HepG2 (cell line): Measurements from ENCODE around the gene KIF26B. TPM values are rescaled to one million over a fixed set of nuclear protein-coding genes. Genes with fewer than 3 reads are reported as not detected.
"Not testable (repeated sequence)": the region's sequence is repeated elsewhere in the genome, so short reads cannot be mapped to it uniquely, and the experiment has no call there.

ENCODE experiments used
- ATAC-seq: fragments of 200-7000 bp; cut with Tn5 transposase; 3 replicates; pipeline ENCODE4 v1.9.1; 2020; ENCODE audit warnings: mild to moderate bottlenecking, moderate library complexity
- BruUV-seq: library from RNA; stranded (reverse); fragments of 400-500 nt; replicated peaks from 2 replicates; lab custom pipeline; 2021; lab: Mats Ljungman, UMichigan
- CTCF ChIA-PET: fragments of 300-600 bp; formaldehyde crosslinking; extraction: SDS; loops from one replicate; lab custom pipeline; 2021; ENCODE audit warnings: low total read pairs, inconsistent platforms, low intra/inter-chr PET ratio; lab: Yijun Ruan, JAX
- POLR2A ChIA-PET: fragments of 350-600 bp; sonication (Branson Sonifier 250); formaldehyde crosslinking; loops from one replicate; lab custom pipeline; 2020; ENCODE audit warnings: antibody characterized with exemption, inconsistent platforms; lab: Yijun Ruan, JAX
- DNase-seq: peaks from one replicate; pipeline ENCODE4 v3.0.0-alpha.2; 2015; ENCODE audit warnings: low spot score
- FAIRE-seq: peaks from 3 replicates; lab custom pipeline; 2011; peaks lifted over from hg19 to GRCh38; lab: Jason Lieb, UNC
- H2AFZ ChIP-seq: one replicate; pipeline ENCODE4 v1.6.1; 2011; ENCODE audit warnings: low read length, inconsistent platforms
- H3K27ac ChIP-seq: fragments of 300-600 bp; 3 replicates; pipeline ENCODE4 v1.8.0; 2011; ENCODE audit warnings: mixed run types, mild to moderate bottlenecking, mixed read lengths, low read length, inconsistent platforms; ENCODE audit not compliant: insufficient read depth; ENCODE audit errors: extremely low read length
- H3K27me3 ChIP-seq, 2 experiments: fragments of 200-600 bp in 1 of 2; 2 replicates in 1 of 2; 3 replicates in 1 of 2; pipeline versions ENCODE4 v1.6.0 to v1.8.0; 2011; ENCODE audit warnings: low read length in 2 of 2, mild to moderate bottlenecking in 2 of 2, moderate library complexity in 2 of 2, inconsistent platforms in 1 of 2; ENCODE audit not compliant: insufficient read depth in 2 of 2, control insufficient read depth in 1 of 2
- H3K36me3 ChIP-seq, 2 experiments: fragments of 200-600 bp in 1 of 2; replicated peaks in 1 of 2; 2 replicates in 1 of 2; 3 replicates in 1 of 2; pipeline versions ENCODE4 v1.5.1 to v1.8.0; 2011; ENCODE audit warnings: low read length in 2 of 2, inconsistent platforms in 1 of 2; ENCODE audit not compliant: insufficient read depth in 2 of 2, control insufficient read depth in 1 of 2
- H3K4me1 ChIP-seq: 2 replicates; pipeline ENCODE4 v1.5.1; 2012; ENCODE audit warnings: low read length, inconsistent platforms; ENCODE audit not compliant: insufficient read depth
- H3K4me2 ChIP-seq: 2 replicates; pipeline ENCODE4 v1.6.0; 2011; ENCODE audit warnings: low read depth, low read length, inconsistent platforms
- H3K4me3 ChIP-seq, 3 experiments: fragments of 200-600 bp in 1 of 3; sonication (generic), shearing (Covaris generic) in 1 of 3; replicated peaks in 1 of 3; 2 replicates each; pipeline ENCODE4 v1.5.1; 2011 to 2016; ENCODE audit warnings: low read length in 3 of 3, inconsistent platforms in 2 of 3, low read depth in 2 of 3, mild to moderate bottlenecking in 2 of 3, control low read depth in 1 of 3, mixed read lengths in 1 of 3; ENCODE audit not compliant: insufficient read depth in 1 of 3
- H3K79me2 ChIP-seq: one replicate; pipeline ENCODE4 v1.6.1; 2011; ENCODE audit warnings: low read length, inconsistent platforms; ENCODE audit not compliant: insufficient read depth
- H3K9ac ChIP-seq: 2 replicates; pipeline ENCODE4 v1.6.0; 2011; ENCODE audit warnings: mild to moderate bottlenecking, low read depth, low read length, inconsistent platforms; ENCODE audit not compliant: insufficient read depth
- H3K9me3 ChIP-seq: 2 replicates; pipeline ENCODE4 v1.5.1; 2012; ENCODE audit warnings: mild to moderate bottlenecking, low read length
- H4K20me1 ChIP-seq: 2 replicates; pipeline ENCODE4 v1.6.0; 2011; ENCODE audit warnings: inconsistent platforms, mild to moderate bottlenecking, low read length, moderate library complexity; ENCODE audit not compliant: insufficient read depth
- MAZ ChIP-seq, 2 experiments: sonication (generic) in 1 of 2; formaldehyde crosslinking in 1 of 2; IDR thresholded peaks; 2 replicates each; pipeline versions ENCODE4 v1.5.0 to v1.6.1; 2012 to 2020; ENCODE audit warnings: low read depth in 2 of 2, mild to moderate bottlenecking in 2 of 2, borderline replicate concordance in 1 of 2, improper control_type of control experiment in 1 of 2, low read length in 1 of 2, missing genetic modification reagents in 1 of 2, moderate library complexity in 1 of 2
- SOX6 ChIP-seq, 2 experiments: fragments of 450-650 bp in 1 of 2; sonication (generic) in 1 of 2; formaldehyde crosslinking in 1 of 2; IDR thresholded peaks; 2 replicates each; pipeline versions ENCODE4 v1.4.0 to v1.6.1; 2017 to 2020; ENCODE audit warnings: antibody characterized with exemption in 1 of 2, mild to moderate bottlenecking in 1 of 2, missing genetic modification reagents in 1 of 2
- STAT5B ChIP-seq: sonication (generic); formaldehyde crosslinking; IDR thresholded peaks from 2 replicates; pipeline ENCODE4 v1.4.0; 2020; ENCODE audit warnings: missing genetic modification reagents
- ZMYM2 ChIP-seq: sonication (generic); formaldehyde crosslinking; IDR thresholded peaks from 2 replicates; pipeline ENCODE4 v1.8.0; 2022; ENCODE audit warnings: mild to moderate bottlenecking, missing genetic modification reagents
- ZMYM3 ChIP-seq: sonication (generic); formaldehyde crosslinking; IDR thresholded peaks from 2 replicates; pipeline ENCODE4 v1.5.1; 2020; ENCODE audit warnings: mild to moderate bottlenecking, missing genetic modification reagents
- ZNF121 ChIP-seq: sonication (generic); formaldehyde crosslinking; IDR thresholded peaks from 2 replicates; pipeline ENCODE4 v1.5.0; 2020; ENCODE audit warnings: mild to moderate bottlenecking, missing genetic modification reagents
- WGBS: methylation state at CpG from one replicate; pipeline ENCODE4 v1.1.6; 2017; ENCODE audit warnings: low lambda C conversion rate; 5-methylcytosine and 5-hydroxymethylcytosine counted together
- in situ Hi-C: cut with HindIII; loops from 2 replicates; pipeline ENCODE4 v1.10.0; 2017; ENCODE audit warnings: low pct_unique_long_range_greater_than_20kb; ENCODE audit not compliant: extremely low pct_ligation_motif_present
- intact Hi-C: fragments of 100-400 bp; cut with micrococcal nuclease; formaldehyde crosslinking; loops from one replicate; pipeline ENCODE4 v1.10.0; 2022; ENCODE audit not compliant: unreplicated experiment
- polyA plus RNA-seq, 8 experiments: library from polyadenylated mRNA; depleted of rRNA in 3 of 8; stranded (reverse) in 7 of 8; unstranded in 1 of 8; fragments of >200 nt; fragmentation: Illumina TruSeq in 4 of 8; extraction: Trizol in 4 of 8; gene quantifications; 2 replicates each; pipeline versions ENCODE4 v1.2.1 to v1.2.3, GENCODE V29; 2011 to 2016; ENCODE audit warnings: low read depth in 4 of 8, missing spikeins in 1 of 8, mixed read lengths in 1 of 8; ENCODE audit not compliant: insufficient read depth in 1 of 8
- total RNA-seq, 5 experiments: library from RNA; depleted of rRNA; stranded (reverse); fragments of >200 nt; fragmentation: Illumina TruSeq; extraction: Trizol; gene quantifications; 2 replicates each; pipeline ENCODE4 v1.2.3, GENCODE V29; 2016; ENCODE audit warnings: low read depth in 1 of 5
- TF ChIP-seq, protein P1 (sequence below): sonication (generic); formaldehyde crosslinking; IDR thresholded peaks from 2 replicates; pipeline ENCODE4 v1.5.0; 2020; ENCODE audit warnings: mild to moderate bottlenecking, missing genetic modification reagents
- TF ChIP-seq, protein P2 (sequence below): sonication (generic); formaldehyde crosslinking; IDR thresholded peaks from 2 replicates; pipeline ENCODE4 v1.5.0; 2020; ENCODE audit warnings: mild to moderate bottlenecking, missing genetic modification reagents

KIF26B gene
- total and polyA plus RNA-seq, 2 of the 13 experiments (the other 11 are each of a cell fraction or from before 2014, with no cell fraction given) = 0.08 to 0.09 TPM

DNA sequence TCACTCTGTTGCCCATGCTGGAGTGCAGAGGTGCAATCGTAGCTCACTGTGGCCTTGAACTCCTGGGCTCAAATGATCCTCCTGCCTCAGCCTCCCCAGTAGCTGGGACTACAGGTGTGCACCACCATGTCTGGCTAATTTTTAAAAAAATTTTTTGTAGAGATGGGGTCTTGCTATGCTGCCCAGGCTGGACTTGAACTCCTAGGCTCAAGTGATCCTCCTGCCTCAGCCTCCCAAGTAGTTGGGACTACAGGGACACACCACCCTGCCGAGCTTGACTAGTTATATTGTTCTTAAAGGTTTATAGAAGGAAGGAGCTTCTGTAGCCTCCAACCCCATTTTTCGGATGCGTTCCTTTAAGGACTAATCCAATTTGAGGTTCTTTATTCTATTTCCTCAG lies 248.2 kb downstream of the KIF26B start:
- 78% methylated on average over 4 of the region's 4 CpGs for WGBS
- H3K4me2 ChIP-seq, intact Hi-C loops, H3K4me3 ChIP-seq, H3K79me2 ChIP-seq, ATAC-seq, H2AFZ ChIP-seq, CTCF ChIA-PET, H3K36me3 ChIP-seq, in situ Hi-C loops, H3K9me3 ChIP-seq, FAIRE-seq, POLR2A ChIA-PET, H4K20me1 ChIP-seq, DNase-seq, H3K27me3 ChIP-seq, H3K9ac ChIP-seq, BruUV-seq: not testable (repeated sequence)
- TF ChIP-seq ZNF121 (CRISPR knock-in tag) = peak; percentile 89
- TF ChIP-seq ZMYM3 (CRISPR knock-in tag) = peak; percentile 34; the same call in 1 of the 2 replicates
- TF ChIP-seq, protein P1, sequence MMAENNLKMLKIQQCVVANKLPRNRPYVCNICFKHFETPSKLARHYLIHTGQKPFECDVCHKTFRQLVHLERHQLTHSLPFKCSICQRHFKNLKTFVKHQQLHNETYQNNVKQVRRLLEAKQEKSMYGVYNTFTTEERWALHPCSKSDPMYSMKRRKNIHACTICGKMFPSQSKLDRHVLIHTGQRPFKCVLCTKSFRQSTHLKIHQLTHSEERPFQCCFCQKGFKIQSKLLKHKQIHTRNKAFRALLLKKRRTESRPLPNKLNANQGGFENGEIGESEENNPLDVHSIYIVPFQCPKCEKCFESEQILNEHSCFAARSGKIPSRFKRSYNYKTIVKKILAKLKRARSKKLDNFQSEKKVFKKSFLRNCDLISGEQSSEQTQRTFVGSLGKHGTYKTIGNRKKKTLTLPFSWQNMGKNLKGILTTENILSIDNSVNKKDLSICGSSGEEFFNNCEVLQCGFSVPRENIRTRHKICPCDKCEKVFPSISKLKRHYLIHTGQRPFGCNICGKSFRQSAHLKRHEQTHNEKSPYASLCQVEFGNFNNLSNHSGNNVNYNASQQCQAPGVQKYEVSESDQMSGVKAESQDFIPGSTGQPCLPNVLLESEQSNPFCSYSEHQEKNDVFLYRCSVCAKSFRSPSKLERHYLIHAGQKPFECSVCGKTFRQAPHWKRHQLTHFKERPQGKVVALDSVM (CRISPR knock-in tag) = 0 out of 2 replicates have a peak, but pooled peaks have one; percentile 34
- TF ChIP-seq ZMYM2 (CRISPR knock-in tag) = 0 out of 2 replicates have a peak, but pooled peaks have one; percentile 21
- peaks cover 55% of the 10 kb centered on the region for H3K4me1 ChIP-seq
- H3K27ac ChIP-seq = peak overlapping the region; percentile 89

DNA sequence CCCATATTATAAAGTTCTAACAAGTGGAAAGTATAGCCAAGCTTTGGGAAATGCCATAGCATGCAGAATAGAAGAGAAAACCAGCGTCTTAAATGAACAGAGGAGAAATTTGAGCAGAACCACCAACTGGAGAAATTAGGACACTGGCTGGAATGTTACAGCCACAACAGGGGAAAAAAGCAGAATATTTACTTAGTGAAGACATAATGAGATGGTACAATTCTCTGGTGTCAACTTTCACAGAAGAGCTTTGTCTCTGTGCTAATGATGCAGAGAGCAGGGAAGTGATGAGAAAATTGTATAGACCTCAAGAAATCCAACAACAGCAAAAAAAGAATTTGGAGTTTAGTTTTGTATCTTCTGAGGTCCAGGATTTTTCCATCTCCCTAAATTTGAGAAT lies 249.7 kb downstream of the KIF26B start:
- H3K36me3 ChIP-seq = no peaks in the 10 kb centered on the region
- no TSS peak for BruUV-seq
- CTCF ChIA-PET = no interaction called here

More for the DNA sequence above, 249.7 kb downstream of the KIF26B start:
- no peaks in the 10 kb centered on the region for H3K9me3 ChIP-seq
- TF ChIP-seq STAT5B = no peak
- no peak for TF ChIP-seq SOX6 (IDR thresholded peaks at IDR 0.05)
- no peak for TF ChIP-seq SOX6 (CRISPR knock-in tag; IDR thresholded peaks at IDR 0.05)
- TF ChIP-seq, protein P2, sequence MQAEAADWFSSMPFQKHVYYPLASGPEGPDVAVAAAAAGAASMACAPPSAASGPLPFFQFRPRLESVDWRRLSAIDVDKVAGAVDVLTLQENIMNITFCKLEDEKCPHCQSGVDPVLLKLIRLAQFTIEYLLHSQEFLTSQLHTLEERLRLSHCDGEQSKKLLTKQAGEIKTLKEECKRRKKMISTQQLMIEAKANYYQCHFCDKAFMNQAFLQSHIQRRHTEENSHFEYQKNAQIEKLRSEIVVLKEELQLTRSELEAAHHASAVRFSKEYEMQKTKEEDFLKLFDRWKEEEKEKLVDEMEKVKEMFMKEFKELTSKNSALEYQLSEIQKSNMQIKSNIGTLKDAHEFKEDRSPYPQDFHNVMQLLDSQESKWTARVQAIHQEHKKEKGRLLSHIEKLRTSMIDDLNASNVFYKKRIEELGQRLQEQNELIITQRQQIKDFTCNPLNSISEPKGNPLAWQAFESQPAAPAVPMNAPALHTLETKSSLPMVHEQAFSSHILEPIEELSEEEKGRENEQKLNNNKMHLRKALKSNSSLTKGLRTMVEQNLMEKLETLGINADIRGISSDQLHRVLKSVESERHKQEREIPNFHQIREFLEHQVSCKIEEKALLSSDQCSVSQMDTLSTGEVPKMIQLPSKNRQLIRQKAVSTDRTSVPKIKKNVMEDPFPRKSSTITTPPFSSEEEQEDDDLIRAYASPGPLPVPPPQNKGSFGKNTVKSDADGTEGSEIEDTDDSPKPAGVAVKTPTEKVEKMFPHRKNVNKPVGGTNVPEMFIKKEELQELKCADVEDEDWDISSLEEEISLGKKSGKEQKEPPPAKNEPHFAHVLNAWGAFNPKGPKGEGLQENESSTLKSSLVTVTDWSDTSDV (CRISPR knock-in tag) = no peak
- TF ChIP-seq MAZ (IDR thresholded peaks at IDR 0.05; ENCODE audit: borderline replicate concordance, low read depth, low read length) = no peak
- no peak for TF ChIP-seq MAZ (CRISPR knock-in tag; IDR thresholded peaks at IDR 0.05; ENCODE audit: low read depth)
- no peak overlapping the region for H2AFZ ChIP-seq
- POLR2A ChIA-PET = no interaction called here
- H3K4me2 ChIP-seq = peak overlapping the region; percentile 7; the same call in 1 of the 2 replicates
- H4K20me1 ChIP-seq = no peaks in the 10 kb centered on the region
- H3K4me3 ChIP-seq = no peak overlapping the region
- DNase-seq (no peak), ATAC-seq (no peak), FAIRE-seq (no peak)
- no peaks in the 10 kb centered on the region for H3K79me2 ChIP-seq
- intact Hi-C loops = no loop called here
- H3K4me1 ChIP-seq = peaks cover 58% of the 10 kb centered on the region
- H3K27me3 ChIP-seq = no peaks in the 10 kb centered on the region
- H3K9ac ChIP-seq = no peak overlapping the region
- H3K27ac ChIP-seq = no peak overlapping the region
- WGBS = 76% methylated on average over 1 of the region's 1 CpG
- in situ Hi-C loops = no loop called here
